ENCODE results near the gene ABI1. TPM values are rescaled to one million over a fixed set of nuclear protein-coding genes. Genes with fewer than 3 reads are reported as not detected.

Gene ABI1
- total and polyA plus RNA-seq, 9 of the 15 experiments (the other 6 are each of a cell fraction or from before 2014, with no cell fraction given), result 22.1 to 52.3 (median 39.0) TPM

- no peak for TF ChIP-seq MYBL2 (IDR thresholded peaks at IDR 0.05; ENCODE audit: low read depth)
- no peak for TF ChIP-seq MYBL2 (CRISPR knock-in tag; IDR thresholded peaks at IDR 0.05; ENCODE audit: borderline replicate concordance)
- peak; percentile 60 for TF ChIP-seq CEBPB (tag; IDR thresholded peaks at IDR 0.05)
- 0 out of 2 replicates have a peak, but pooled peaks have one; percentile 17 for TF ChIP-seq POLR2H (tag; IDR thresholded peaks at IDR 0.05; ENCODE audit: low read depth)
- TF ChIP-seq CREB5 (CRISPR knock-in tag; IDR thresholded peaks at IDR 0.05), result no peak
- TF ChIP-seq JUND (IDR thresholded peaks at IDR 0.05; ENCODE audit: borderline replicate concordance, low read depth, low read length), result no peak
- no peak for TF ChIP-seq JUND (tag; IDR thresholded peaks at IDR 0.05; ENCODE audit: borderline replicate concordance, low read depth, low read length)
- TF ChIP-seq ERF (CRISPR knock-in tag; IDR thresholded peaks at IDR 0.05), result no peak
- TF ChIP-seq ZNF140 (CRISPR knock-in tag; IDR thresholded peaks at IDR 0.05), result no peak
- TF ChIP-seq E2F5 (CRISPR knock-in tag; IDR thresholded peaks at IDR 0.05), result no peak
- peak in 1 of 2 experiments; percentile 18; a peak in 1 of 4 replicates for TF ChIP-seq MLLT1 (IDR thresholded peaks at IDR 0.05)
- no peak for TF ChIP-seq NR2C2 (CRISPR knock-in tag; IDR thresholded peaks at IDR 0.05)
- no peak for TF ChIP-seq NR2C2 (tag; IDR thresholded peaks at IDR 0.05)
- no peak for TF ChIP-seq CEBPG (CRISPR knock-in tag; IDR thresholded peaks at IDR 0.05)
- TF ChIP-seq CEBPG (tag; conservative IDR thresholded peaks at IDR 0.05 in 1 of 2, IDR thresholded peaks at IDR 0.05 in 1 of 2), result 0 out of 4 replicates have a peak, but pooled peaks of 1 of the 2 experiments have one; percentile 16
- no peak for TF ChIP-seq ZNF354B (CRISPR knock-in tag; IDR thresholded peaks at IDR 0.05)
- TF ChIP-seq SRSF3 (IDR thresholded peaks at IDR 0.05; ENCODE audit: insufficient read depth, low read length), result no peak
- no peak for TF ChIP-seq DACH1 (IDR thresholded peaks at IDR 0.05; ENCODE audit: partially characterized antibody)
- no peak for TF ChIP-seq CEBPZ (IDR thresholded peaks at IDR 0.05; ENCODE audit: borderline replicate concordance, low read depth, low read length)
Observed at GRCh38 chr10:26858707-26859034, 2.1 kb downstream of the ABI1 start (continued).
